OCI-LY3 (cell line): ENCODE data around the gene MEX3A.

Source experiments
- EZH2phosphoT487 ChIP-seq: fragments of 200-600 bp; shearing (Covaris generic); IDR thresholded peaks from 2 replicates; pipeline ENCODE4 v1.6.1; 2018; ENCODE audit warnings: antibody characterized with exemption, mixed run types, low read depth
- TF ChIP-seq, protein P1 (sequence below): fragments of 200-600, 300-600 bp; sonication (generic); IDR thresholded peaks from 2 replicates; pipeline ENCODE4 v1.5.1; 2014; ENCODE audit warnings: antibody characterized with exemption, low read length, low read depth

DNA sequence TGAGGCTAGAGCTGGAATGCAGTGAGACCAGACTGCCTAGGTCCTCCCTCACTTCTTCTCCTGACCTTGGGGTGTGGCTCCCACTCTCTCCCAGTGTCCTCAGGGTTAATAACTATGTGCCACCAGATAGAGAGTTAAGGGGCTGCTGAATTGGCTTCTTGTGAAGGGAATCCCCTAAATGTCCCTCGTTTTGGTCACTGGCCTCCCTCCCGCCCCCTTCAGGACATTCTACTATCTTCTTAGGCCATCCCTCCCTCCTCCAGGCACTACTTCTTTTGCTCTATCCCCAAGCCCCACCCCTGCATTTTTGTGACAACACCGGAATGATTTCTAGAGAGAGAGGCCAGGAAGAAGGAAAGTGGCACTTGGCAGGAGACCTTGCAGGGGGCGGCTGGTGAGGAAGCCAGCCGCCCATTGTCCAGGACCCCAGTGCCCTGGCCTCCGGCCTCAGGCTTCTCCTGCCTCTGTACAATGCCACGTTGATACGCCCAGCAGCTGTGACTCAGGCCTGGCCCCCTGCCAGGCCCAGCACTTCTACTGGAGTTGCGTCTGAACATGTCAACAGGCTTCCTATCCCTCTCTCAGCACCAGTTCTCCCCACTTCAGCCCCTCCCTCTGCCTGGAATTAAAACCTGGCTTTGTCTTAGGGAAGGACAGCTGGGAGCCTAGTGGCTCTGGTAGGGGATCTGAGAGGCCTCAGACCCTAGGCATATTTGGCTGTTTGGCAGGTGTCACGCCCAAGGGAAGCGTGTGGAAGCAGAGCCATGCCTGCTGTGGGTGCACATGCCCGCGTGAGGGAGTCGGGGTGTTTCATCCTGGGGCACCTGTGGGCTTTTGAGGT, 41.3 kb upstream of the MEX3A start:
- TF ChIP-seq, protein P1, sequence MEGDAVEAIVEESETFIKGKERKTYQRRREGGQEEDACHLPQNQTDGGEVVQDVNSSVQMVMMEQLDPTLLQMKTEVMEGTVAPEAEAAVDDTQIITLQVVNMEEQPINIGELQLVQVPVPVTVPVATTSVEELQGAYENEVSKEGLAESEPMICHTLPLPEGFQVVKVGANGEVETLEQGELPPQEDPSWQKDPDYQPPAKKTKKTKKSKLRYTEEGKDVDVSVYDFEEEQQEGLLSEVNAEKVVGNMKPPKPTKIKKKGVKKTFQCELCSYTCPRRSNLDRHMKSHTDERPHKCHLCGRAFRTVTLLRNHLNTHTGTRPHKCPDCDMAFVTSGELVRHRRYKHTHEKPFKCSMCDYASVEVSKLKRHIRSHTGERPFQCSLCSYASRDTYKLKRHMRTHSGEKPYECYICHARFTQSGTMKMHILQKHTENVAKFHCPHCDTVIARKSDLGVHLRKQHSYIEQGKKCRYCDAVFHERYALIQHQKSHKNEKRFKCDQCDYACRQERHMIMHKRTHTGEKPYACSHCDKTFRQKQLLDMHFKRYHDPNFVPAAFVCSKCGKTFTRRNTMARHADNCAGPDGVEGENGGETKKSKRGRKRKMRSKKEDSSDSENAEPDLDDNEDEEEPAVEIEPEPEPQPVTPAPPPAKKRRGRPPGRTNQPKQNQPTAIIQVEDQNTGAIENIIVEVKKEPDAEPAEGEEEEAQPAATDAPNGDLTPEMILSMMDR: peak; percentile 29
- TF ChIP-seq EZH2phosphoT487: no peak
